Colonic mucosa (tissue), 4 donors: ENCODE measurements around the gene SLC46A2. TPM values are rescaled to one million over a fixed set of nuclear protein-coding genes. Genes with fewer than 3 reads are reported as not detected.

Experiments used
- DNase-seq: peaks from one replicate; pipeline ENCODE4 v3.0.0-alpha.2; 2020
- H3K27ac ChIP-seq: fragments of 200-600 bp; one replicate; pipeline ENCODE4 v1.8.0; 2021
- H3K27me3 ChIP-seq: fragments of 200-600 bp; one replicate; pipeline ENCODE4 v1.8.0; 2021
- H3K36me3 ChIP-seq: fragments of 200-600 bp; one replicate; pipeline ENCODE4 v1.8.0; 2021
- H3K4me1 ChIP-seq: fragments of 200-600 bp; one replicate; pipeline ENCODE4 v1.8.0; 2021; ENCODE audit warnings: mild to moderate bottlenecking
- H3K4me3 ChIP-seq: fragments of 200-600 bp; one replicate; pipeline ENCODE4 v1.8.0; 2021
- H3K9ac ChIP-seq, 2 donors: one replicate each; pipeline ENCODE4 v1.7.0; 2013; ENCODE audit warnings: control low read depth in 2 of 2, low read depth in 2 of 2, low read length in 2 of 2
- H3K9me3 ChIP-seq: fragments of 200-600 bp; one replicate; pipeline ENCODE4 v1.8.0; 2021
- intact Hi-C: fragments of 100-400 bp; cut with DNase I; formaldehyde crosslinking; loops from one replicate; pipeline ENCODE4 v1.14.1; 2022
- total RNA-seq, 2 donors: library from RNA; stranded (reverse); fragmentation: NEBNext Ultra II Directional in 1 of 2; extraction: Animal tissue kit (Norgen Biotek cat#: 25700) in 1 of 2; gene quantifications; one replicate each; pipeline ENCODE4 v1.2.1, GENCODE V29; 2021
- TF ChIP-seq, protein P1 (sequence below): fragments of 200-600 bp; IDR thresholded peaks from one replicate; pipeline ENCODE4 v1.8.0; 2022; ENCODE audit warnings: antibody characterized with exemption, mild to moderate bottlenecking
- donor health status: healthy.
- donor health status: DM: no; HTN: no; CAD: no.
- donor health status: DM: no; HTN: no; CAD: no.

Gene SLC46A2
- total RNA-seq, 2 donors from 2014 or later, result not detected

DNA sequence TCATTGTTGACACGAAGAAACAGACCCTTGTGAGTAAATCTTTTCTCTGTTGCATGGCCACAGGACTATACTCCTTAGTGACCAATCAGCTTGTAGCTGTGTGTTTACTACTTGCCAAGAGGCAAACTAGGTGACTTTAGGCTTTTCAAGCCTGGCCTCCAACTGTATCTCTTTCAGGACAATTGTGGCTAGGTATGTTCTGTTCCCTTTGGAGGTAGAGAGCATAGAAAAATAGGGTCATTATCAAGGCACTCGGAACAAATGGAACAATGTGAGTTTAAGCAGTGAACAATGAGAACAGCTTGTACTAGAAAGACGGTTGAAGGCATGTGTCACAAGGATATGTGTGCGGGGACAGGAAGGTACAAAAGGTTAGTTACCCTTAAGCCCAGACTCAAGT, 48.1 kb downstream of the SLC46A2 start:
- intact Hi-C loops, result no loop called here
- Histone ChIP-seq H3K36me3 (no peaks in the 10 kb centered on the region), H3K9me3 (no peaks in the 10 kb centered on the region), H3K4me1 (no peaks in the 10 kb centered on the region), H3K27ac (no peak overlapping the region), H3K4me3 (no peak overlapping the region), H3K9ac (no peak overlapping the region), H3K27me3 (no peaks in the 10 kb centered on the region)
- TF ChIP-seq, protein P1, sequence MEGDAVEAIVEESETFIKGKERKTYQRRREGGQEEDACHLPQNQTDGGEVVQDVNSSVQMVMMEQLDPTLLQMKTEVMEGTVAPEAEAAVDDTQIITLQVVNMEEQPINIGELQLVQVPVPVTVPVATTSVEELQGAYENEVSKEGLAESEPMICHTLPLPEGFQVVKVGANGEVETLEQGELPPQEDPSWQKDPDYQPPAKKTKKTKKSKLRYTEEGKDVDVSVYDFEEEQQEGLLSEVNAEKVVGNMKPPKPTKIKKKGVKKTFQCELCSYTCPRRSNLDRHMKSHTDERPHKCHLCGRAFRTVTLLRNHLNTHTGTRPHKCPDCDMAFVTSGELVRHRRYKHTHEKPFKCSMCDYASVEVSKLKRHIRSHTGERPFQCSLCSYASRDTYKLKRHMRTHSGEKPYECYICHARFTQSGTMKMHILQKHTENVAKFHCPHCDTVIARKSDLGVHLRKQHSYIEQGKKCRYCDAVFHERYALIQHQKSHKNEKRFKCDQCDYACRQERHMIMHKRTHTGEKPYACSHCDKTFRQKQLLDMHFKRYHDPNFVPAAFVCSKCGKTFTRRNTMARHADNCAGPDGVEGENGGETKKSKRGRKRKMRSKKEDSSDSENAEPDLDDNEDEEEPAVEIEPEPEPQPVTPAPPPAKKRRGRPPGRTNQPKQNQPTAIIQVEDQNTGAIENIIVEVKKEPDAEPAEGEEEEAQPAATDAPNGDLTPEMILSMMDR, result no peak
- DNase-seq, result no peak

DNA sequence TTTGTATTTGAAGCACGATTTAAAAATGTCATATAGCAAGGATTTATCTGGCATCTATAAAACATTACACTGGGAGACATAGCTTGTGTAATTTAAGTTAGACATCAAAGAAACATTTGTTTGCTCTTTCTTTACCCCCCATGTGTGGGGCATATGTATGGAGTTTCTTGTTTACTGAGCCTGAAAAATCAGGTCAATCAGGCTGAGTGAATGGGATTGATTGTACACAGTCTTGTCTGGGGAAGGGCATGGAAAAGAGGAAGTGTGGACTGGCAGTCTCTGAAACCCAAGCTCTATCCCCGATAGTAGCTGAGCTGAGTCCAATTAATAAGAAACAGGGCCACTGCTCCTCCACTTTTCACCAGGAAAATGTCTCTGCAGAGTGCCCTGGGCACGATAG, 49.4 kb downstream of the SLC46A2 start:
- Histone ChIP-seq H3K4me1 (peaks cover 7% of the 10 kb centered on the region), H3K27ac (no peak overlapping the region), H3K27me3 (no peaks in the 10 kb centered on the region), H3K9me3 (no peaks in the 10 kb centered on the region), H3K36me3 (no peaks in the 10 kb centered on the region), H3K9ac (peak overlapping the region in 1 of 2 donors; percentile 13), H3K4me3 (no peak overlapping the region)
- intact Hi-C loops, result no loop called here
- TF ChIP-seq, protein P1, result no peak
- DNase-seq, result no peak

DNA sequence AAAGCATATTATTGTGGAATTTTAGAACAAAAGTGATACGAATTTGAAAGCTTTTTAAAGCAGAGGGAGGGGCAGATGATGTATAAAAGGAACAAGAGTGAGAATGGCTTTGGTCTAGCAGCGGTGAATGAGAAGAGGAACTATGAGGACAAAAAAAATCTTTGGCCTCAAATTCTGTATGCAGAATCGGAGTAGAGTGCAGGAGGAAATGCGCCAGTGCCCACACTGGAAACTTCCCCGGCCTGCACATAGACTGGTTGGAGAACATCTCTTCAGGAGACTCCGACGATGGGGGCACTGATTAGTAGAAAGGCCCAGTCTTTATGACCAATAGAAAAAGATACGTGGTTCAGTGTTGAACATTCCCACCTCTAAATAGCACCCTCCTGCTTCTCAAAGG, 51.3 kb downstream of the SLC46A2 start:
- TF ChIP-seq, protein P1, result no peak
- Histone ChIP-seq H3K27ac (no peak overlapping the region), H3K9ac (no peak overlapping the region), H3K4me3 (no peak overlapping the region), H3K9me3 (no peaks in the 10 kb centered on the region), H3K36me3 (no peaks in the 10 kb centered on the region), H3K4me1 (peaks cover 7% of the 10 kb centered on the region), H3K27me3 (no peaks in the 10 kb centered on the region)
- no peak for DNase-seq
- intact Hi-C loops, result no loop called here

DNA sequence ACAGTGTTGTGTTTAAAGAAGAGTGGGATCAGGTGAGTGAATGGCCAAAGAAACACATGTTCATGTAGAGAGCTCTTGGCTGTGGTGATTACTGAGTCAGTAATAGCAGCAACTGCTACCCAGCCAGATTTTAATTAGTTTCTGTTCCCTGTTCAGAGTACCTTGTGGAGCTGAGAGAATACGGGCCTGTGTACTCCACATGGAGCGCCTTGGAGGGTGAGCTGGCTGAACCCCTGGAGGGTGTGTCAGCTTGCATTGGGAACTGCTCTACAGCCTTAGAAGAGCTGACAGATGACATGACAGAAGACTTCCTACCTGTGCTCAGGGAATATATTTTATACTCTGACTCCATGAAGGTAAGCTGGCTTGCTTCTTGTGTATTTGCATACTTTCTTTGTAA, 52.3 kb downstream of the SLC46A2 start:
- intact Hi-C loops, result no loop called here
- Histone ChIP-seq H3K36me3 (no peaks in the 10 kb centered on the region), H3K9me3 (no peaks in the 10 kb centered on the region), H3K9ac (no peak overlapping the region), H3K4me3 (no peak overlapping the region), H3K27ac (no peak overlapping the region), H3K27me3 (no peaks in the 10 kb centered on the region), H3K4me1 (peaks cover 7% of the 10 kb centered on the region)
- peak; percentile 41 for DNase-seq
- TF ChIP-seq, protein P1, result no peak

DNA sequence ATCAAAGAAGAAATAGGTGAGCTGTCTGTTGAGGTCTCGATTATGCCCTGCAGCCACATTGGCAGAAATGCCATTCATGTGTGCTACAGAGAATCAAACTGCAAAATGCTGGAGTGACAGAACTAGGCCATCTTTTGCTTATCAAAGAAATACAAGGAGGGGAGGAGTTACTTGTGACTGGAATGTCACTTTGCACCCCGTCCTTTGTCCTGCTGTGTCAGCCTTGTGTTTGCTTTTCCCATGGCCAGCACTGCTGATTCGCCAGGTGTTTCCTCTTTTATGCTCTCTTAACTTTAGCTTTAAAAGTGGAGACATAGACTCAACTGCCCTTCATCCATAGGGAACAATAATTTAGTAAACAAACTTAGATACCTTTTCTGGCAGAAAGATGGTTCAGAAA, 54.3 kb downstream of the SLC46A2 start:
- TF ChIP-seq, protein P1, result no peak
- Histone ChIP-seq H3K27me3 (no peaks in the 10 kb centered on the region), H3K9me3 (no peaks in the 10 kb centered on the region), H3K4me1 (peaks cover 10% of the 10 kb centered on the region), H3K36me3 (no peaks in the 10 kb centered on the region), H3K27ac (peak overlapping the region; percentile 80), H3K4me3 (no peak overlapping the region), H3K9ac (peak overlapping the region in 1 of 2 donors; percentile 46)
- intact Hi-C loops, result no loop called here
- DNase-seq, result peak; percentile 82

DNA sequence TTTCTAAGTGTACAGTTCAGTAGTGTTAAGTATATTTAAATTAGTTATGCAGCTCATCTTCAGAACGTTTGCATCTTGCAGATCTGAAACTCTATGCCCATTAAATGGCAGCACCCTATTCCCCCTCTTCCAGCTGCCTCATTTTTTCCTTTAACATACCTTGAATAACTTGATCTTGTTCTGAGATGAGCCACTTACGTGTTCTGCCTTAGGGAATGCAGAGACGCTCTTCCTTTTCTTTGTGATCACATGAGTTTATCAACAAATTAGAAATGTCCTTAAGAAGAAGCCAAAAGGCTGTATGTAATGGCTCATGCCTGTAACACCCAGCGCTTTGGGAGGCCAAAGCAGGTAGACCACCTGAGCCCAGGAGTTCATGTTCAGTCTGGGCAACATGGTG, 57.6 kb downstream of the SLC46A2 start:
- no peak overlapping the region for H3K4me3 ChIP-seq
- H3K27ac ChIP-seq, result no peak overlapping the region
- H3K4me1 ChIP-seq, result peaks cover 10% of the 10 kb centered on the region
- intact Hi-C loops, result no loop called here
- no peak overlapping the region for H3K9ac ChIP-seq
- DNase-seq, result no peak
- H3K9me3 ChIP-seq, result no peaks in the 10 kb centered on the region
- H3K36me3 ChIP-seq, result no peaks in the 10 kb centered on the region
- H3K27me3 ChIP-seq, result no peaks in the 10 kb centered on the region
- TF ChIP-seq, protein P1, result no peak
